Activated T-helper 9 cell treated with anti-CD3 and anti-CD28 coated beads, Interleukin-2, amount 50 U/mL, for 16 hours (primary cell): ENCODE data around the gene HIP1R.

Experiments used
- DNase-seq: peaks from one replicate; pipeline ENCODE4 v3.0.0-alpha.2; 2020; ENCODE audit warnings: low read depth

The HIP1R gene

DNA sequence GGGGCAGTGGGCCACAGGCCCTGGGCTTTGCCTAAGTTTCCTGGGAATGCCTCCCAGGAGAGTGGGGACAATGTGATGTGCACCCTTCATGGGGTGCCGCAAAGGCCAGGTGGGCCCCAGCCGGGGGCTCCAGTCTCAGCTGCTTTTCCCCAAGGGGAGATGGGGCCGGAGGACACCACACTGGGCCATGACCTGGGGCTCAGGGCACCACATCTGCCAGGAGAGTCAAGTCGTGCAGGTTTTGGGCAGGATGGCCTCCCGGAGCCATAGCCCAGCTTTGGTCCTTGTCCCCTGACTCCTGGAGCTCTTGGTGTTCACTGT, 12.2 kb downstream of the HIP1R start:
- no peak for DNase-seq

DNA sequence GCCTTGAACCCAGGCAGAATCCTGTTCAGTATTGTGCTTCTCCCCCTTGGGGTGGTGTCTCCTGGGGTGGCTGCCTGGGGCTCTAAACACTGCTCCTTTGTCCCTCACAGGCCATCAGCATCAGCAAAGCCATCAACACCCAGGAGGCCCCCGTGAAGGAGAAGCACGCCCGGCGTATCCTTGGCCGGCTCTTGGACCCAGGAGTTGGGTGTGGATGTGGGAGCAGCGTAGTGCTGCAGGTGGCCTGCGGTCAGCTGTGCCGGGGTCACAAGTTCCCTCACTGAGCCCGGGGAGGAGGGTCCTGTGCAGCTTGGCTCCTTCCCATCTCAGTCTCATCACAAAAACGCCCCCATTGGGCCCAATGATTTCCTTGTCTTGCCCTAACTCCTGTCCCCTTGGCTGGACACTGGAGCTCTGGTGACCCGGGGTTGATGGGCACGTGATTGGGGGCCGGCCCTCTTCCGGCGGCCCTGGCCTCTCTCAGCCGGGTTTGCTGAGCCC, 12.7 kb downstream of the HIP1R start:
- no peak for DNase-seq

DNA sequence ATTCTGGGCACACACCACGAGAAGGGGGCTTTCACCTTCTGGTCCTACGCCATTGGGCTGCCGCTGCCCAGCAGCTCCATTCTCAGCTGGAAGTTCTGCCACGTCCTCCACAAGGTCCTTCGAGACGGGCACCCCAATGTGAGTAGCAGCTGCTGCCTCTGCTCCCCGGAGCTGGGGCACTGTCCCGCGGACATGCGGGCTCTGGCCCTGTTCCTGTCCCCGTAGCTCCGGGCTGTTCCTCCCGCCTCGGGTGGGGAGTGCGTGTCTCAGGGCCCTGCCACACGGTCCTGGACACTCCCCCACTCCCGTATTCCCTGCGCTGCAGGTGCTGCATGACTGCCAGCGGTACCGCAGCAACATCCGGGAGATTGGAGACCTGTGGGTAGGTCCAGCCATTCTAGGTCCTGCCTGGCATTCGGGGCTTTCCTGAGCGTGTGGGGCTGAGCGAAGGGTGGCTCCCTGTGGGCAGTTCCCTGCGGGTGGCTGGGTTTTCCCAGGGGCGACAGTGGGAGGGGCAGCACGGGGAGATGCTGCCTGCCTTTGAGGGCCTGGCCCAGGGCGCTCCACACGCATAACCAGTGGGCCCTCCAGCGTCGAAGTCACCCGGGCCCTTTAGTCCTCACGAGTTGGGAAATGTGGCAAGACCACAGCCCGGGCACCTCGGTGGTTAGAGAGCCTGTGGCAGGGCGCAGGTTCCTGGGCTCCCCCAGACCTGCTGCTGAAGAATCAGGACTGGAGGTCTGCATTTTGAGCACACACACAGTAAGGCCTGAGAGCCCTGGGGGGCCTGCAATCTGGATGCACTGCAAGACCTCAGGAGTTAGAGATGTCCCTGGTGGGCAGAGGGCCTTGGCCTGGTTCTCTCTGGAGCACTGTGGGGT, 13.5 kb downstream of the HIP1R start:
- DNase-seq = no peak

DNA sequence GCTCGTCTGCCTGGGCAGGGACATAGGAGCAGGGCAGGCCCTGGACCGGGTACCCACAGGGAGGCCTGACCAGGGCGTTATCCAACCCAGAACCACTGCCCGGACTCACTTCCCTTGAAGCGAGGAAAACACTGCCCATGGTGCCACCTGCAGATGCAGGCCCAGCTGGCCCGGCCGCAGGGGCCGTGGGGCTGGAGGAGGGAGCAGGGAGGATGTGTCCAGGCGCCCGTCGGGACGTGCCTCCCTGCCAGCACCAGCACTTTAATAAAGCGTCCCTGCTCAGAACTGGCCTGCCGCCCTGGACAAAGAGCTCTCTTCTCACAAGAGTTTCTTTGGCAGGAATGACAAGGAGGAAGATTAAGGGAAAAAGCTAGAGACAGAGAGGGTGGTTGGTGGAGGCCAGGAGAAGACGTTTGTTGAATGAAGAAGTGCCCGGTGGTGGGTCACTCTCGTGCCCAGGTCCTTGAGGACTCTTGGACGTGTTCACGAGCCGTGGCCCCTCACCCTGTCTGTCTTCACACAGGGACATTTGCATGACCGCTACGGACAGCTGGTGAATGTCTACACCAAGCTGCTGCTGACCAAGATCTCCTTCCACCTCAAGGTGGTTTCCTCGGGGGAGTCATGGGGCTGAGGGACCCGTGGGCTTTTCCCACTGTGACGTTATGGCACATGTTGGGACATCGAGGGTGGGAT, 14.2 kb downstream of the HIP1R start:
- no peak for DNase-seq

DNA sequence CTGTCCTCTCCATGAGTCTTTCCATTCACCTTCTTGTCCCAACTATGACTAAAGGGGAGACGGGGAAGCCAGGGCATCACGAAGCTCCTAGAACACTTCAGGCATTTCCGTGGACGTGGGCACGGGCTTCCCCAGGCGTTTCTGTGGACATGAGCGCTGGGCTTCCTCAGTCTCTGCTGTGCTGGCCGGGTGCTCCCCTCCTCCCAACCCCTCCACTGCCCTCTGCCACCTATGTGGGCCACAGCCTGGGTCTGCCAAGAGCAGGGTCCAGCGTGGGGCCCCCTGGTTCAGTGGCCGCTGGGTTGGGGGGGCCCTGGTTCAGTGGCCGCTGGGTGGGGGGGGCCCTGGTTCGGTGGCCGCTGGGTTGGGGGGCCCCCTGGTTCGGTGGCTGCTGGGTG, 14.8 kb downstream of the HIP1R start:
- DNase-seq = no peak

DNA sequence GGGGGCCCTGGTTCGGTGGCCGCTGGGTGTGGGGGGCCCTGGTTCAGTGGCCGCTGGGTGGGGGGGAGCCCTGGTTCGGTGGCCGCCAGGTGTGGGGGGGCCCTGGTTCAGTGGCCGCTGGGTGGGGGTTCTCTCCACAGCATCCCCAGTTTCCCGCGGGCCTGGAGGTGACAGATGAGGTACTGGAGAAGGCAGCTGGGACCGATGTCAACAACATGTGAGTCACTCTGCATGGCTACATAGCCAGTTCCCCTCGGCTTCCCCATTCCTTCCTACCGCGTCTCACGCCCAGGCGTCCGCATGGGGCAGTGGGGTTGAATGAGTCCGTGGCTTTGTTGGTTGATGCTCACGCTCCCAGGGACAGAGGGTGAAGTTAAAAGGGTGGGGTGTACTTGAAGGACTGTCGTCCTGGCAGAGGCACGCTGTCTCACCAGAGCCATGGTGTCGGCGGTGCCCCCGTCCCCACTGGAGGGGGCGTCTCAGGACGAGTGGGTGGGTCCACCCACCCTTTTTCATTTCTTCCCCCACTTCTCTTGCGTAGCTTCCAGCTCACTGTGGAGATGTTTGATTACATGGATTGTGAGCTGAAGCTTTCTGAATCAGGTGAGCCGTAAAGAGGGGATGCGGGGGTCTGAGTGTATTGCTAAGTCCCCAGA, 15.6 kb downstream of the HIP1R start:
- DNase-seq = no peak

DNA sequence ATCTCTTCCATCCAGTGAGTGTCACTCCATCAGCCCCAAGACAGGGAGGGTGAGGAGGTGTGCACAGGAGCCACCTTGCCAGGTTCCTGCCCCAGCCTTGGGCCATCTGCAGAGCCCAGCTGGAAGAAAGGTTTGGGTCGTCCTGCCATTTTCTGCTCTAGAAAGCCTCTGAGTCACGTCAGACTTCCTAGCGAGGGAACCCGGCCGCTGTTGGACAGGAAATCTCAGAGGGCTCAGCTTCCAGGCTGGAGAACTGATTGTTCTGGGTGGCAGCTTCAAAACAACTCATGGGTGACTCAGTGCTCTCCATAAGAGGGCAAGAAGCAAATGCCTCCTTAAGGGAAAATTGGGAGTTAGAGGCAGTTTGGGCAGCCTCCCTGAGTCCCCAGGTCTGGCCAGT, 16.6 kb downstream of the HIP1R start:
- no peak for DNase-seq

DNA sequence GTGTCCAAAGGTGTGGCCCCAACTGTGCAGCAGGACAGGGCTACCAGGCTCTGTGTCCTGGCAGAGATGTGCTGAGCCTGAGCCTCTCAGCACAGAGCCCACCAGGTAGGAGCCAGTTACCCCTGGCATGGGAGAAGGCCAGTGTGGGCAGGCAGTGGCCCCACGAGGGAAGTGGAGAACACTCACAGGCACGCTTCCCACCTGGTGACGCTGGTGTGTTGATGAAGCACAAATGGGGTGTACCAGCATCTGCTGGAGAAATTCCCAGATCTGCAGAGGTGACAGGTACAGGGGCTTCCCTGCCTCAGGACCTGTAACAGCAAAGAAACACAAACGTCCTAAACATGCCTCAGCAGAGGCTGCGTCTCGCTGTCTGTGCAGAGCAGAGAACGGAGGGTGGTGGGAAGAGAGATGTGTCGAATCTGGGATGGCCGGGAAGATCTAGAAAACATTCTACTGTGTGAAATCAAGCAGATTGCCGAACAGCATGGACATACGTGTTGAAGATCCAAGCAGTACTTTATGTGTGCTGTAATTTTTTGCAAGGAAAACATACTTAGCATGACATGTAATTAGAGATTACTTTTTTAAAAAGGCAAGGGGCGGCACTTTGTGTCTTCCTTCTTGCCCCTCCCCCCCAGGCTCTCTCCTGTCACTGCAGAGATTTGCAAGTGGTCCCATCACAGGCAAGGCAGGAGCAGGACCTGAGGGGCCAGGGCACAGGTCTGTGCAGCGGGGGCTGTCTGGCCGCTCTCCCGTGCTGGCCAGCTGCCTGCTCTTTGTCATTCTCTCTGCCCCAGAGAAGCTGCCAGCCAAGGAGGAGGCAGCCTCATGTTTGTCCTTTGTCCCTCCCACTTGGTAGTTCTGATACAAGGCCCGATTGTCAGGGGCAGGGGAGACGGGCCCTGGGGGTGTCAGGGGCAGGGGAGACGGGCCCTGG, 17.3 kb downstream of the HIP1R start:
- DNase-seq = no peak

DNA sequence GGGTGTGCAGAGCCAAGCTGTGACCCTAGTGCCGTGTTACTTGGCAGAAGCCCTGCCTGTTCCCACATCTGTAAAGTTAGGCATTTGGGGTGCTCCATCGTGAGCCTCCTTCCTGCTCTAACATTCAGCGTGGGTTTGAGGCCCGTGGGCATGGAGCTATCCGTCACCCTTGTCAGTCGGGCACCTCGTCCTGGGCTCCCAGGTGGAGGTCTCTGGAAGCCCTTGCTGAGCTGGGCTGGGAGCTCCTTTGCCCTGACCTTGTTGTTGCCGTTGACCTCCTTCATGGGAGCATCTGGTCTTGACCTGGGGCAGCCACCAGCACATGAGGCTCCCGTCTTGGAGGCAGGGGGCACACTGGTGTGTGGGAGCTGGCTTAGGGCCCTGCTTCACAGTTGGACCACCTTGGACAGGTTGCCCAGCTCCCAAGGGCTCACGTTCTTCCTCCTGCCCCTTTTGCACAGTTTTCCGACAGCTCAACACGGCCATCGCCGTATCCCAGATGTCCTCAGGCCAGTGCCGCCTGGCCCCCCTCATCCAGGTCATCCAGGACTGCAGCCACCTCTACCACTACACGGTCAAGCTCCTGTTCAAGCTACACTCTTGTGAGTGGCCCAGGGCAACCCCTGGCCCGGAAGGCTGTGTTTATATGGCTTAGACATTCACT, 18.5 kb downstream of the HIP1R start:
- no peak for DNase-seq

DNA sequence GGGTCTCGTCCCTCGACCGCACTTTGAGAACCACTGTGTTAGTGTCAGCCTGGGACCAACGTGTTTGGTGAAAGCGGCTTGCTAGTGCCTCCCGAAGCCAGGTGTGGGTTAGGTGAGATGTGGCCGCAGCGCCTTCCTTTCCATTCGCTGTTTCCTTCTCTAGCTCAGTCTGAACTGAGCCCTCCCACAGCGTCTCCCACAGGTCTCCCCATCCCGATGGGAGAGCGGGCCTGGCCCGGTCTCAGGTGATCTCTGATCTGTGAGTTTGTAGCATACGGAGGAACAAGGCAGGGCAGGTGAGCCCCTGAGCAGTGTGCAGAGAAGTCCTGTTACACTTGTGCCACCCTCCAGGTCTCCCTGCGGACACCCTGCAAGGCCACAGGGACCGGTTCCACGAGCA, 19.3 kb downstream of the HIP1R start:
- no peak for DNase-seq

DNA sequence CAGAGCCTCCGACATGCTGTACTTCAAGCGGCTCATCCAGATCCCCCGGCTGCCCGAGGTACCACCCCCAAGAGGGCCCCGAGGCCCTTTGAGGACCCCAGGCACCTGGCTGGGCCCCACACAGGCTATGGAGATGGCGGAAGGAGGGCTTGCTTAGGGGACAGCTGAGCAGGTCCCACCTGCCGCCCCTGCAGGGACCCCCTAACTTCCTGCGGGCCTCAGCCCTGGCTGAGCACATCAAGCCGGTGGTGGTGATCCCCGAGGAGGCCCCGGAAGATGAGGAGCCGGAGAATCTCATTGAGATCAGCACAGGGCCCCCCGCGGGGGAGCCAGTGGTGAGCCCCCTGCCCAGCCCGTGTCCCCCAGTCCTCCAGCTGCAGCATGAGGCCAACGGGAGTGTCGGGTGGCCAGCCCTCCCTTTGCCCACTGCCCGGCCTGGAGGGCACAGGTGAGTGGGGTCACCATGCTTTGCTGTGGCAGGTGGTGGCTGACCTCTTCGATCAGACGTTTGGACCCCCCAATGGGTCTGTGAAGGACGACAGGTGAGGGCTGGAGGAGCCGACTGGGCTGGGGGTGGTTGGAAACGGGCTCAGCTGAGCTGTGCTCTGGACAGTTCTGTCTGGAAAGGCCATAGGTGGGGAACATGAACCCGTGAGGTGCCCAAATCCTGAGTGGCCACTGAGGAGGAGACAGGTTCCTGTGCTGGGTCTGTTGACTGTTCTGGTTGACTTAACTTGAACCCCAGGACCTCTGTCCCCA, 20.0 kb downstream of the HIP1R start:
- no peak for DNase-seq

DNA sequence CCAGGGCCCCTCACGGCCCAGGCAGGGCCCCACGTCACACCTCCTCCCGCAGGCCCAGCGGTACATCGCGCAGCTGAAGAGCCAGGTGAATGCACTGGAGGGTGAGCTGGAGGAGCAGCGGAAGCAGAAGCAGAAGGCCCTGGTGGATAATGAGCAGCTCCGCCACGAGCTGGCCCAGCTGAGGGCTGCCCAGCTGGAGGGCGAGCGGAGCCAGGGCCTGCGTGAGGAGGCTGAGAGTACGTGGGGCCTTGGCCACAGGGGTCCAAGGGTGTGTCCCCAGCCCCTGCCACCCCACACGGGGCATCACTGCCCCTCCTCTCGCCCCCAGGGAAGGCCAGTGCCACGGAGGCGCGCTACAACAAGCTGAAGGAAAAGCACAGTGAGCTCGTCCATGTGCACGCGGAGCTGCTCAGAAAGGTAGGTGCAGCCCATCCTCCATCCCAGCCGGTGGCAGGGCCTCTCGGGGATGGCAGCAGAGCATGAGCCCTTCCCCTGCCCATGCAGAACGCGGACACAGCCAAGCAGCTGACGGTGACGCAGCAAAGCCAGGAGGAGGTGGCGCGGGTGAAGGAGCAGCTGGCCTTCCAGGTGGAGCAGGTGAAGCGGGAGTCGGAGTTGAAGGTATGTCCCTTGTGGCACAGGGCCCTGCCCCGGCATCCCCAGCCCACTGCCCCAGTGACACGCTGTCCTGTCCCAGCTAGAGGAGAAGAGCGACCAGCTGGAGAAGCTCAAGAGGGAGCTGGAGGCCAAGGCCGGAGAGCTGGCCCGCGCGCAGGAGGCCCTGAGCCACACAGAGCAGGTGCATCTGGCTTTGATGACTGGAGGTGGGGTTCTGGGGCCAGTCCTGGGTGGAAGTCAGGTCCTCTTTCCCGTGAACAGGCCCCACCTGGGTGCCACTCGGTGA, 20.9 kb downstream of the HIP1R start:
- no peak for DNase-seq

DNA sequence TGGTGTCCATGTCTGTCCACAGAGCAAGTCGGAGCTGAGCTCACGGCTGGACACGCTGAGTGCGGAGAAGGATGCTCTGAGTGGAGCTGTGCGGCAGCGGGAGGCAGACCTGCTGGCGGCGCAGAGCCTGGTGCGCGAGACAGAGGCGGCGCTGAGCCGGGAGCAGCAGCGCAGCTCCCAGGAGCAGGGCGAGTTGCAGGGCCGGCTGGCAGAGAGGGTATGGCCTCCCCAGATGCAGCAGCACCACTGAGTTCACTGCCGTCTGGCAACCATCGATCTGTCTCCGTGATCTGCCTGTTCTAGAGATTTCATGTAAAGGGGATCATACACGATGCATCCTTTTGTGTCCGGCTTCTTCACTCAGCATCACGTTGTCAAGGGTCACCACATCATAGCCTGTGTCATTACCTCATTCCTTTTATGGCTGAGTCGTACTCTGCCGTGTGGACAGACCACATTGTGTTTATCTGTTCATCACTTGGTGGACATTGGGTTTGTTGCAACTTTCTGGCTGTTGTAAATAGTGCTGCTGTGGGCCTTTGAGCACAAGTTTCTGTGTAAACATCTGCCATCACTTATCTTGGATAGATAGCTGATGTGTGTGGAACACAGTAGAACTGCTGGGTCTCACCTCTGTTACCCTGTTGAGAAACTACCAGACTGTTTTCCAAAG, 21.9 kb downstream of the HIP1R start:
- DNase-seq = no peak

DNA sequence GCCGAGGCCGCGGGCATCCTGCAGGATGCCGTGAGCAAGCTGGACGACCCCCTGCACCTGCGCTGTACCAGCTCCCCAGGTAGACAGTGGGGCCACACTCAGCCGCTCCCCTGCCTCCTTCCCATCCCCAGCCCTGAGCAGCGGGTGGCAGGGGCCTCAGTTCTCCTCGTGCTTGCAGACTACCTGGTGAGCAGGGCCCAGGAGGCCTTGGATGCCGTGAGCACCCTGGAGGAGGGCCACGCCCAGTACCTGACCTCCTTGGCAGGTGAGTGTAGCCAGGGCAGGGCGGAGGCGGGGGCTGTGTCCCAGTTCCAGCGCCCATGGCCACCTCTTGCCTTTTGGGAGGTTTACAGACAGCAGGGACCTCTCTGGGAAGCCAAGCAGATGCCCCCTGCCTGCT, 22.9 kb downstream of the HIP1R start:
- no peak for DNase-seq

DNA sequence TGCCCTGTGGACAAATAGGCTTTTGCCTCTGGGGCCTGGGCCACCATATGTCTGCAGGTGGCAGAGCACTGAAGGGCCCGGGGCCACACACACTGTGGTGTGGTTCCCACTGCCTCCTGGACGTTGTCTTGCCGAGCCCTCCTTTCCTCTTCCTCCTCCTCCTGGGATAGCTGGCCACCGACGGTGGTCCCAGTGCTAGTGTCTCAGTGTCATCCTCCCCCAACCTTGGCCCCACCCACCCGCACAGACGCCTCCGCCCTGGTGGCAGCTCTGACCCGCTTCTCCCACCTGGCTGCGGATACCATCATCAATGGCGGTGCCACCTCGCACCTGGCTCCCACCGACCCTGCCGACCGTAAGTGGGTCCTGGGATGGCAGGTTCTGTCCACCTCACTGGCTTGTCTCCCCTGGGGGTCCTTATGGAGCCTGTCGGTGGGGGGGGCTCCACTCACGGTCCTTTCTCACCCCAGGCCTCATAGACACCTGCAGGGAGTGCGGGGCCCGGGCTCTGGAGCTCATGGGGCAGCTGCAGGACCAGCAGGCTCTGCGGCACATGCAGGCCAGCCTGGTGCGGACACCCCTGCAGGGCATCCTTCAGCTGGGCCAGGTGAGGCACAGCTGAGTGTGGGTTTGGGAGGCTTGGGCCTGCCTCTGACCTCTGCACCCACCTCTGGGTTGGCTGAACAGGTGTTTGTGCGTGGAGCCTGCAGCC, 23.5 kb downstream of the HIP1R start:
- no peak for DNase-seq

DNA sequence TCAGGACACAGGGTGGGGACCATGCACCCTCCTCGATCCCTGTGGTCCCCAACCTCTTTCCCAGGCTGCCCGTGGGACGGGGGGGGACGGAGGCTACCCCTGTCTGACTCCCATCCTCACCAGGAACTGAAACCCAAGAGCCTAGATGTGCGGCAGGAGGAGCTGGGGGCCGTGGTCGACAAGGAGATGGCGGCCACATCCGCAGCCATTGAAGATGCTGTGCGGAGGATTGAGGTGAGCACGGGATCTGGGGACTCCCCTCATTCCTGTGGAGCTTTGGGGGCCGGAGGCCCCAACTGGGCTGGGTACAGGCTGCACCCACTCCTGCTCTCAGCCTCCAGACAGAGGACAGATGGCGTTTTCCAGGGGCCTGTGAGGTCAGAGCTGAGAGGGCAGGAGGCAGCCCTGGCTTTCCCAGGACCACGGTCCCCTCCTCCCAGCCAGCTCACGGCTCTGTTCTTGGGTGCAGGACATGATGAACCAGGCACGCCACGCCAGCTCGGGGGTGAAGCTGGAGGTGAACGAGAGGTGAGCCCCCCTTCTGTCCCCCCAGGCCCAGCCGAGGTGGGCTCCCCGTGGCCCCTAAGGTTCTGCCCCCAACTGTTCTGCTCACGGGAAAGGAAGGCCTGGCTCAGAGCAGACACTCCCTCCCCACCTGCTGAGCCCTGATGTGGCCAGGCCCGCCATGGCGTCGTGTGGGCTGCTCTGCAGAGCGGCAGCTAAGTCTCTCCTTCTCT, 24.2 kb downstream of the HIP1R start:
- no peak for DNase-seq

DNA sequence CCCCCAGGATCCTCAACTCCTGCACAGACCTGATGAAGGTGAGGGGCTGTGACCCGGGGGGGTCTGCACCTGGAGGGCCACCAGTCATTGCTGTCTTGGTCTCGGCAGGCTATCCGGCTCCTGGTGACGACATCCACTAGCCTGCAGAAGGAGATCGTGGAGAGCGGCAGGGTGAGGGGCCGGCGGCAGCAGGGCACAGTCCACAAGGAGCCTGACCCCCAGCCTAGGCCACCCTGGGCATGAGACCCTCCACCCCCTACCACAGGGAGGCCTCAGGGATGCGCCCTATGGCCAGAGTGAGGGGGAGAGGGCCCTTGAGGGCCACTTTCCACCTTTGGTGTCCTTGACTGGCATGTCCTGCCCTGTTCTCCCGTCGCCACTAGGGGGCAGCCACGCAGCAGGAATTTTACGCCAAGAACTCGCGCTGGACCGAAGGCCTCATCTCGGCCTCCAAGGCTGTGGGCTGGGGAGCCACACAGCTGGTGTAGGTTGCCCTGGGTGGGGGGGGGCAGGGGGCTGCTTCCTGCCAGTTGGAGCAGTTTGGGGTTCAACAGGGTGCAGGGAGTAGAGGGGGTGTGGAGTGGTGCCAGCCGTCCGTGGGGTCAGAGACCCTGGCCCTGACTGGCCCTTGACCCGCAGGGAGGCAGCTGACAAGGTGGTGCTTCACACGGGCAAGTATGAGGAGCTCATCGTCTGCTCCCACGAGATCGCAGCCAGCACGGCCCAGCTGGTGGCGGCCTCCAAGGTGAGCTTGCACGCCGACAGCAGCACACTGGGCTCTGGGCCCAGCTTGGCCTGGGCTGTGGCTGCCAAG, 25.0 kb downstream of the HIP1R start:
- DNase-seq = peak; percentile 75
